ENCODE results near the gene FBXO41.

GRCh38 chr2:73210696-73211095 lies 73.6 kb downstream of the FBXO41 start:
- TF ChIP-seq POLR2A (IDR thresholded peaks at IDR 0.05; ENCODE audit: low read depth, low read length) (no peak), POLR2AphosphoS5 (IDR thresholded peaks at IDR 0.05; ENCODE audit: low read depth, low read length) (no peak), TAF1 (IDR thresholded peaks at IDR 0.05; ENCODE audit: low read depth, low read length) (no peak), PAX5 (IDR thresholded peaks at IDR 0.05; ENCODE audit: insufficient read depth, low read length, severe bottlenecking) (no peak), SPI1 (IDR thresholded peaks at IDR 0.05; ENCODE audit: low read depth, low read length) (no peak), POU2F2 (IDR thresholded peaks at IDR 0.05; ENCODE audit: low read depth, low read length) (no peak)

Measured in GM12891 (cell line).